Esophagus squamous epithelium (tissue), 4 donors: Measurements from ENCODE around the gene IGDCC3.

Experiments
- CTCF ChIP-seq, 6 experiments: fragments of 450-650 bp in 4 of 6; fragments of 200-600 bp in 2 of 6; sonication (generic) in 2 of 6; IDR thresholded peaks; one replicate each; pipeline ENCODE4 v1.5.1; 2016 to 2019; ENCODE audit warnings: antibody characterized with exemption in 6 of 6, mild to moderate bottlenecking in 4 of 6, moderate library complexity in 4 of 6
- POLR2A ChIP-seq, 4 donors: fragments of 450-650 bp; IDR thresholded peaks; one replicate each; pipeline ENCODE4 v1.6.1; 2017; ENCODE audit warnings: antibody characterized with exemption in 4 of 4, mild to moderate bottlenecking in 4 of 4, moderate library complexity in 3 of 4

GRCh38 chr15:65372787-65373067 lies 5.1 kb downstream of the IGDCC3 start:
- TF ChIP-seq CTCF (IDR thresholded peaks at IDR 0.05) (no peak), POLR2A (IDR thresholded peaks at IDR 0.05) (no peak)
